ENCODE results near the gene DGKH. TPM values are rescaled to one million over a fixed set of nuclear protein-coding genes. Genes with fewer than 3 reads are reported as not detected.

The DGKH gene, protein sequence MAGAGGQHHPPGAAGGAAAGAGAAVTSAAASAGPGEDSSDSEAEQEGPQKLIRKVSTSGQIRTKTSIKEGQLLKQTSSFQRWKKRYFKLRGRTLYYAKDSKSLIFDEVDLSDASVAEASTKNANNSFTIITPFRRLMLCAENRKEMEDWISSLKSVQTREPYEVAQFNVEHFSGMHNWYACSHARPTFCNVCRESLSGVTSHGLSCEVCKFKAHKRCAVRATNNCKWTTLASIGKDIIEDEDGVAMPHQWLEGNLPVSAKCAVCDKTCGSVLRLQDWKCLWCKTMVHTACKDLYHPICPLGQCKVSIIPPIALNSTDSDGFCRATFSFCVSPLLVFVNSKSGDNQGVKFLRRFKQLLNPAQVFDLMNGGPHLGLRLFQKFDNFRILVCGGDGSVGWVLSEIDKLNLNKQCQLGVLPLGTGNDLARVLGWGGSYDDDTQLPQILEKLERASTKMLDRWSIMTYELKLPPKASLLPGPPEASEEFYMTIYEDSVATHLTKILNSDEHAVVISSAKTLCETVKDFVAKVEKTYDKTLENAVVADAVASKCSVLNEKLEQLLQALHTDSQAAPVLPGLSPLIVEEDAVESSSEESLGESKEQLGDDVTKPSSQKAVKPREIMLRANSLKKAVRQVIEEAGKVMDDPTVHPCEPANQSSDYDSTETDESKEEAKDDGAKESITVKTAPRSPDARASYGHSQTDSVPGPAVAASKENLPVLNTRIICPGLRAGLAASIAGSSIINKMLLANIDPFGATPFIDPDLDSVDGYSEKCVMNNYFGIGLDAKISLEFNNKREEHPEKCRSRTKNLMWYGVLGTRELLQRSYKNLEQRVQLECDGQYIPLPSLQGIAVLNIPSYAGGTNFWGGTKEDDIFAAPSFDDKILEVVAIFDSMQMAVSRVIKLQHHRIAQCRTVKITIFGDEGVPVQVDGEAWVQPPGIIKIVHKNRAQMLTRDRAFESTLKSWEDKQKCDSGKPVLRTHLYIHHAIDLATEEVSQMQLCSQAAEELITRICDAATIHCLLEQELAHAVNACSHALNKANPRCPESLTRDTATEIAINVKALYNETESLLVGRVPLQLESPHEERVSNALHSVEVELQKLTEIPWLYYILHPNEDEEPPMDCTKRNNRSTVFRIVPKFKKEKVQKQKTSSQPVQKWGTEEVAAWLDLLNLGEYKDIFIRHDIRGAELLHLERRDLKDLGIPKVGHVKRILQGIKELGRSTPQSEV
- 8.4 TPM for total RNA-seq

DNA sequence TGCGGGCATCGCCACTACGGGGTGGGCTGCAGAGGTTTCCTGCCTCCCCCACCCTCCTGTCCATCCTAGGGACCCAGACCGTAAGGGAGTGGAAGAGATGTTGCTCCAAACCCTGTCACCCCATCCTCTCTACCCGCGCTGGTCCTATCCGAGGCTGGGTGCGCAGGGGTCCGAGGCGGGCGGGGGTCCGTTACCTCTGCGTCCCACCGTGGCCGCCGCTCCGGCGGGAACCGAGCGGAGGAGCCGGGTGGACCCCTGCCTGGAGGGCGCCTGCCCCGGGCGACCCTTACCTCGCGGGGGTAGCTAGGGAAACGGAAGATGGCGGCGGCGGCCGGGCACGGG, at the start of gene DGKH:
DGKH (plus strand) TSS at position 307 of the 342 bp plus-strand sequence. CDS start 126 bp downstream, outside the sequence.
- H3K4me3 ChIP-seq (ENCODE audit: low read length in 3 of 3): peak within 1 kb of the TSS; percentile 86 to 95 (median 88)
- no peaks in the 10 kb centered on the region for H3K36me3 ChIP-seq (ENCODE audit: control insufficient read depth in 3 of 3, insufficient read depth in 3 of 3, low read length in 3 of 3)
- peaks cover 9 to 16% (median 11%) of the 10 kb centered on the region in 3 donors for H3K4me1 ChIP-seq (ENCODE audit: control insufficient read depth in 3 of 3, insufficient read depth in 3 of 3, low read length in 3 of 3)
- peak within 1 kb of the TSS; percentile 71 to 90 (median 81) for H3K9ac ChIP-seq (ENCODE audit: low read depth in 1 of 3, low read length in 3 of 3)
- no peaks in the 10 kb centered on the region for H3K9me3 ChIP-seq (ENCODE audit: control insufficient read depth in 3 of 3, low read length in 3 of 3)
- no peaks in the 10 kb centered on the region for H3K27me3 ChIP-seq (ENCODE audit: control insufficient read depth in 3 of 3, insufficient read depth in 3 of 3, low read length in 3 of 3)
- H3K27ac ChIP-seq (ENCODE audit: low read depth, low read length): peak within 1 kb of the TSS; percentile 79

DNA sequence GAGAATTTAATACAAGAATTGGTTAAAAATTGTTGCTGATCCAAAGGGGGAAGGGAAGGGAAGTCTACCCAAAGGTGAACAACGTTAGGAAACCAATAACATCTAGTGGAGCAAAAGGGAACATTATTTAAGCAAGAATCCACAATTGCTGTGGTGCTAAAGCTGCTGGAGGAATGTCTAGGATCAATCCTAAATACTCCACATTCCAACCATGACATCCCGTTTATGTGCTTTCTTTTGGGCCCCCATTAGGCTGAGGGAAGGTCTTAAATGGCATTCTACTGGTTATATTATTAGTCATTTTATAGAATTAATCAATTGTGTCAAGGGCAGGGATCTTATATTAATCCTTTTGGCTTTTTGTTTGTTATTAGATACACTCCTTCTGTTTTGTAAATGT, 47.6 kb upstream of the DGKH start:
- Histone ChIP-seq H3K4me1 (ENCODE audit: control insufficient read depth in 3 of 3, insufficient read depth in 3 of 3, low read length in 3 of 3) (no peaks in the 10 kb centered on the region), H3K27ac (ENCODE audit: low read depth, low read length) (no peak overlapping the region), H3K9ac (ENCODE audit: low read depth in 1 of 3, low read length in 3 of 3) (no peak overlapping the region), H3K36me3 (ENCODE audit: control insufficient read depth in 3 of 3, insufficient read depth in 3 of 3, low read length in 3 of 3) (no peaks in the 10 kb centered on the region), H3K4me3 (ENCODE audit: low read length in 3 of 3) (no peak overlapping the region), H3K27me3 (ENCODE audit: control insufficient read depth in 3 of 3, insufficient read depth in 3 of 3, low read length in 3 of 3) (peaks cover 0 to 3% (median 0%) of the 10 kb centered on the region in 3 donors), H3K9me3 (ENCODE audit: control insufficient read depth in 3 of 3, low read length in 3 of 3) (no peaks in the 10 kb centered on the region)

DNA sequence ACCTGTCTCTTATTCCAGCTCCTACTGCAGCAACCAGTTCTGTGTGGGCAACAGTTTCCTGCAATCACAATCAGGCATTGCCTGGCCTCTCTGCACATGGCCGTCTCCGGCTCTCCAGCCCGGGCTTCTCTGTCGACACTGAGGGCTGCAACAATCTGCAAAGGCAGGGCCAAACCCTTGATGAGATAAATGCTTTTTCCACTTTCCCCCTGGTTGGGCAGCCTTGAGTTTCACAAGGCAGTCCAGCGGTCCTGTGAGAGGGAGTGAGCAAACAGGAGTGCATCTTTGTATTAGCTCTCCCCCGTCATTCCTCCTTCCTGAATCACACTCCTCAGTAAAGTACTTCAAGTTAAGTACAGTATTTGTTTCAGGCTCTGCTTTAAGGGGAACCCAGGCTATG, 46.9 kb upstream of the DGKH start:
- Histone ChIP-seq H3K27ac (ENCODE audit: low read depth, low read length) (no peak overlapping the region), H3K4me3 (ENCODE audit: low read length in 3 of 3) (no peak overlapping the region), H3K27me3 (ENCODE audit: control insufficient read depth in 3 of 3, insufficient read depth in 3 of 3, low read length in 3 of 3) (peaks cover 0 to 3% (median 0%) of the 10 kb centered on the region in 3 donors), H3K9ac (ENCODE audit: low read depth in 1 of 3, low read length in 3 of 3) (no peak overlapping the region), H3K9me3 (ENCODE audit: control insufficient read depth in 3 of 3, low read length in 3 of 3) (no peaks in the 10 kb centered on the region), H3K4me1 (ENCODE audit: control insufficient read depth in 3 of 3, insufficient read depth in 3 of 3, low read length in 3 of 3) (no peaks in the 10 kb centered on the region), H3K36me3 (ENCODE audit: control insufficient read depth in 3 of 3, insufficient read depth in 3 of 3, low read length in 3 of 3) (no peaks in the 10 kb centered on the region)

DNA sequence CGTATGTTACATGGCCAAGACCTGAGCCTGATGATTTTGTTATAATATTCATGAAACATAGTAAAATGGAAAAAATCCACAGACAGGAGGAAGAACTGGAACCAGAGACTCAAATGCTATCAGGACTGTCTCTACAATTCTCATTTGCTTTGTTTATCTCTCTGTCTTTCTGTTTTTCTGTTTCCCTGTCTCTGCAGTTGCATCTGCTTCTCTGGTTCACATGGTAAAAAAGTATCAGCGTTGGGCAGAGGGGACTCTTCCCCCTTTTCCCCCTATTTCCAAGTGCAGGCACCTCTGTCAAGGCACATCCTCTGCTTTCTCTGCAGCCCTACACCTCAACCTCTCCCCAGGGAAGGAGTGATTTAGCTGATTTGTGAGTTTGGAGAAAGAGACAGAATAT, 46.4 kb upstream of the DGKH start:
- Histone ChIP-seq H3K27me3 (ENCODE audit: control insufficient read depth in 3 of 3, insufficient read depth in 3 of 3, low read length in 3 of 3) (peaks cover 0 to 3% (median 0%) of the 10 kb centered on the region in 3 donors), H3K4me3 (ENCODE audit: low read length in 3 of 3) (no peak overlapping the region), H3K36me3 (ENCODE audit: control insufficient read depth in 3 of 3, insufficient read depth in 3 of 3, low read length in 3 of 3) (no peaks in the 10 kb centered on the region), H3K4me1 (ENCODE audit: control insufficient read depth in 3 of 3, insufficient read depth in 3 of 3, low read length in 3 of 3) (no peaks in the 10 kb centered on the region), H3K9ac (ENCODE audit: low read depth in 1 of 3, low read length in 3 of 3) (no peak overlapping the region), H3K27ac (ENCODE audit: low read depth, low read length) (no peak overlapping the region), H3K9me3 (ENCODE audit: control insufficient read depth in 3 of 3, low read length in 3 of 3) (no peaks in the 10 kb centered on the region)

DNA sequence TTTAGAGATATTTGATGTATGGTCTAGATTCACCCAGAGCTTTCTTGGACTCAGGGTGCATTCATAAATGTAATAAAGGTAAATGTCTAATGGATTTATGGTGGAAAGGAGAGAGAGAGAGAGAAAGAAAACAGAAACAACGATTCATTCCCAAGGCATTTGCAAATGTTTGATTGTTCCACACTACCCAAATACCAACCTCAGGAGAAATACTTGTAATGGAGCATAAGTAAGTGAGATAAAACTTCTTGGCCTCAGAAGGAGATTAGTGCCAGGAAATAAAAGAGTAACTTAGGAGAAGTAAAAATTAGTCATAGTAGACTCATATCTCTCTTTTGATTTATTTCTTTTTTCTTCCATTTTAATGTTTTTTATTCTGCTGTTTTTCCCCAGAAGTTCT, 40.6 kb upstream of the DGKH start:
- H3K27ac ChIP-seq (ENCODE audit: low read depth, low read length): no peak overlapping the region

DNA sequence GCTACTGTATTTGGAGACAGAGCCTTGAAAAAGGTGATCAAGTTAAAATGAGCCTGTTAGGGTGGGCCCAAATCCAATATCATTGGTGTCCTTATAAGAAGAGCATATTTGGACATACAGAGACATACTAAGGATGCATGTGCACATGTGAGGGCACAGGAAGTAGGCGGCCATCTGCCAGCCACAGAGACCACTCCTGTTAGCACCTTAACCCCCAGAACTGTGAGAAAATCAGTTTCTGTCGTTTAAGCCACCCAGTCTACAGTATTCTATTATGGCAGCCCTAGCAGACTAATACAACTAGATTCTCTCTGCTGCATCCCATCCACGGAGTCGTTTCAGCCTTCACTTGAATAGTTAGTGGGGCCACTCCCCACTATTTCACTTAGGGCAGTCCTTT, 39.4 kb upstream of the DGKH start:
- no peaks in the 10 kb centered on the region for H3K27me3 ChIP-seq (ENCODE audit: control insufficient read depth in 3 of 3, insufficient read depth in 3 of 3, low read length in 3 of 3)
- H3K4me1 ChIP-seq (ENCODE audit: control insufficient read depth in 3 of 3, insufficient read depth in 3 of 3, low read length in 3 of 3): peaks cover 0 to 7% (median 6%) of the 10 kb centered on the region in 3 donors
- no peak overlapping the region for H3K4me3 ChIP-seq (ENCODE audit: low read length in 3 of 3)
- no peak overlapping the region for H3K9ac ChIP-seq (ENCODE audit: low read depth in 1 of 3, low read length in 3 of 3)
- no peaks in the 10 kb centered on the region for H3K36me3 ChIP-seq (ENCODE audit: control insufficient read depth in 3 of 3, insufficient read depth in 3 of 3, low read length in 3 of 3)
- no peak overlapping the region for H3K27ac ChIP-seq (ENCODE audit: low read depth, low read length)
- H3K9me3 ChIP-seq (ENCODE audit: control insufficient read depth in 3 of 3, low read length in 3 of 3): no peaks in the 10 kb centered on the region

More for the DNA sequence above, 40.6 kb upstream of the DGKH start:
- H3K4me1 ChIP-seq (ENCODE audit: control insufficient read depth in 3 of 3, insufficient read depth in 3 of 3, low read length in 3 of 3): peaks cover 0 to 7% (median 6%) of the 10 kb centered on the region in 3 donors
- H3K36me3 ChIP-seq (ENCODE audit: control insufficient read depth in 3 of 3, insufficient read depth in 3 of 3, low read length in 3 of 3): no peaks in the 10 kb centered on the region
- H3K9me3 ChIP-seq (ENCODE audit: control insufficient read depth in 3 of 3, low read length in 3 of 3): no peaks in the 10 kb centered on the region
- no peaks in the 10 kb centered on the region for H3K27me3 ChIP-seq (ENCODE audit: control insufficient read depth in 3 of 3, insufficient read depth in 3 of 3, low read length in 3 of 3)
- H3K9ac ChIP-seq (ENCODE audit: low read depth in 1 of 3, low read length in 3 of 3): no peak overlapping the region
- no peak overlapping the region for H3K4me3 ChIP-seq (ENCODE audit: low read length in 3 of 3)

DNA sequence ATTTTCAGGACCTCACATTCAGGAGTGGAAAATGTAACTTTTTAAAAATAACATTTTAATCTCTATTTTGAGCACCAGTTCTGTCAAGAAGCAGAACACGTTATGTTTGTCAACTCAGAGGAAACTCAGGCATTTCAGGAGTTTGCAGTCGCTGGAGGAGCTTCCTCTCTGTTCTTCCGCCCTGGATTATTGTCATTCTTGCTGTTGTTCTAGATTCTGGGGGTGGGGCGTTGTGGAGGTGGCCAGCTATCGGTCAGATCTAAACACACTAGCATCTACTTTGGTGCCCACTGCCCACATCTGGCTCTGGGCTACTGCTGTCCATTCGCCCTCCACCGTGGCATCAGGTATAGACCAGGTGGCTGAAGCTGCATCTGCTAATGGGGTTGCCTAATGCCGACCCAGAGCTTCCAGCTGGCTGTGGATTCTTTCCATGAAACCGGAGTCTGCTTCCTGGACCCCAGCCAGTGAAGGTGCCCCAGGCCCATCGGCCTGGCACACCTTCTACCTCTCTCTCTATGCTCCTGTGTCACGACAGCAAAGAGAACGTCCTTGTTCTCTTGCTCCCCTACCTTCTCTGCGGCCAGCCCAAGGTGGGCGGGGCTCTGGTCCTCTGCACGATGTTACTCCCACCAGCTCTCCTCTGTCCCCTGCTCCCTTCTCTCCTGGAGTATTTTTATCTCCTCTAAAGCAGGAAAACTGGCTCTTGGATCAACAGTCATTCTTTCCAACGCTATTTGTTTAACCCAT, 36.7 kb upstream of the DGKH start:
- H3K4me1 ChIP-seq (ENCODE audit: control insufficient read depth in 3 of 3, insufficient read depth in 3 of 3, low read length in 3 of 3): peaks cover 0 to 7% (median 6%) of the 10 kb centered on the region in 3 donors
- no peaks in the 10 kb centered on the region for H3K36me3 ChIP-seq (ENCODE audit: control insufficient read depth in 3 of 3, insufficient read depth in 3 of 3, low read length in 3 of 3)
- no peak overlapping the region for H3K9ac ChIP-seq (ENCODE audit: low read depth in 1 of 3, low read length in 3 of 3)
- H3K27me3 ChIP-seq (ENCODE audit: control insufficient read depth in 3 of 3, insufficient read depth in 3 of 3, low read length in 3 of 3): no peaks in the 10 kb centered on the region
- no peaks in the 10 kb centered on the region for H3K9me3 ChIP-seq (ENCODE audit: control insufficient read depth in 3 of 3, low read length in 3 of 3)
- H3K27ac ChIP-seq (ENCODE audit: low read depth, low read length): no peak overlapping the region
- peak overlapping the region; percentile 46 to 59 (median 54) for H3K4me3 ChIP-seq (ENCODE audit: low read length in 3 of 3)

DNA sequence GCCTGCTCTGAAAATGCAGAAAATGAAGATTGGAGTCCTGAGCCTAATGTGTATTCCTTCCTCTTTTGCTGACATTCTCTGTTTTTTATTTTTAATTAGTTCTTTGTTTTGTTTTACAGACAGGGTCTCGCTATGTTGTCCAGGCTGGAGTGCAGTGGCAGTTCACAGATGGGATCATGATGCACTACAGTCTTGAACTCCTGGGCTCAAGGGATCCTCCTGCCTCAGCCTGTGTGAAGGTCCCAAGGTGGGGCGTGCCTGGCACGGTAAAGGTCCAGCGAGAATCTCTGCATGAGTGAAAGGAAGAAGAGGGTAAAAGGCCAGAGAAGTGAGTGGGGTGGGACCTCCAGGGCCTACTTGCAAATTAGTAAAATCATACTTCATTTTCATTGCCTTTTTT, 34.3 kb upstream of the DGKH start:
- H3K36me3 ChIP-seq (ENCODE audit: control insufficient read depth in 3 of 3, insufficient read depth in 3 of 3, low read length in 3 of 3): no peaks in the 10 kb centered on the region
- no peak overlapping the region for H3K9ac ChIP-seq (ENCODE audit: low read depth in 1 of 3, low read length in 3 of 3)
- no peaks in the 10 kb centered on the region for H3K27me3 ChIP-seq (ENCODE audit: control insufficient read depth in 3 of 3, insufficient read depth in 3 of 3, low read length in 3 of 3)
- H3K9me3 ChIP-seq (ENCODE audit: control insufficient read depth in 3 of 3, low read length in 3 of 3): no peaks in the 10 kb centered on the region
- no peak overlapping the region for H3K27ac ChIP-seq (ENCODE audit: low read depth, low read length)
- H3K4me3 ChIP-seq (ENCODE audit: low read length in 3 of 3): no peak overlapping the region
- peaks cover 0 to 7% (median 6%) of the 10 kb centered on the region in 3 donors for H3K4me1 ChIP-seq (ENCODE audit: control insufficient read depth in 3 of 3, insufficient read depth in 3 of 3, low read length in 3 of 3)

DNA sequence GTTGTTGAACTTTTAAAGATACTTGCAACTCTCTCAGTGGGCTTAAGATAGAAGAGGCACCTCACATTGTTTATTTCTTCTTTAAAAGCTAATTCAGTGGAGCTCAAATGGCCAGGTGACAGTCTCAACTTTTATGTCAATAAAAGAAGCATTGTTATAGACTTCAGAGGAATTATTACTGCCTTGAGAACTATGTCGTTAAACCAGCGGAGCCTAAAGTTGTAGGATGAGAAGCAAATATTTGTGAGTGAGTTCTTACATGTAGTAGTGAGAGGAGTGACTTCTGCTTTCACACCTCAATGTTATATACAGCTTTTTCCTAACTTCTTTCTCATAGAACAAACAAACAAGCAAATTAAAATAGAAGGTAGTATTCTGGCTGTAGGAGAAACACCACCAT, 31.2 kb upstream of the DGKH start:
- Histone ChIP-seq H3K9ac (ENCODE audit: low read depth in 1 of 3, low read length in 3 of 3) (no peak overlapping the region), H3K4me3 (ENCODE audit: low read length in 3 of 3) (no peak overlapping the region), H3K27me3 (ENCODE audit: control insufficient read depth in 3 of 3, insufficient read depth in 3 of 3, low read length in 3 of 3) (no peaks in the 10 kb centered on the region), H3K4me1 (ENCODE audit: control insufficient read depth in 3 of 3, insufficient read depth in 3 of 3, low read length in 3 of 3) (no peaks in the 10 kb centered on the region), H3K9me3 (ENCODE audit: control insufficient read depth in 3 of 3, low read length in 3 of 3) (no peaks in the 10 kb centered on the region), H3K27ac (ENCODE audit: low read depth, low read length) (no peak overlapping the region), H3K36me3 (ENCODE audit: control insufficient read depth in 3 of 3, insufficient read depth in 3 of 3, low read length in 3 of 3) (no peaks in the 10 kb centered on the region)

Data from skeletal muscle tissue (tissue), 4 donors.